ENCODE results near the gene KLF14.
"Not testable (repeated sequence)": the region's sequence is repeated elsewhere in the genome, so short reads cannot be mapped to it uniquely, and the experiment has no call there.

The KLF14 gene

GRCh38 chr7:130733931-130734814 is at the start of gene KLF14:
TSS of gene KLF14 (minus strand) at chr7:130734207. CDS start at chr7:130734033, 174 bp downstream.
- DNase-seq: peak; percentile 10

GRCh38 chr7:130781346-130781745 is 47.3 kb upstream of the KLF14 start:
- DNase-seq: no peak

GRCh38 chr7:130777426-130777825 is 43.4 kb upstream of the KLF14 start:
- no peak for DNase-seq

GRCh38 chr7:130772456-130772855 is 38.4 kb upstream of the KLF14 start:
- not testable (repeated sequence) for DNase-seq

- DNase-seq: no peak
Observed at GRCh38 chr7:130768854-130769253, 34.8 kb upstream of the KLF14 start.

GRCh38 chr7:130764569-130764968 is 30.6 kb upstream of the KLF14 start:
- not testable (repeated sequence) for DNase-seq

GRCh38 chr7:130758429-130759056 is 24.5 kb upstream of the KLF14 start:
- DNase-seq: no peak

GRCh38 chr7:130756316-130756715 is 22.3 kb upstream of the KLF14 start:
- no peak for DNase-seq

- DNase-seq: no peak
Observed at GRCh38 chr7:130752424-130752823, 18.4 kb upstream of the KLF14 start.

- no peak for DNase-seq
Observed at GRCh38 chr7:130750755-130751154, 16.7 kb upstream of the KLF14 start.

- no peak for DNase-seq
Observed at GRCh38 chr7:130748531-130749389, 14.8 kb upstream of the KLF14 start.

GRCh38 chr7:130741331-130741995 is 7.5 kb upstream of the KLF14 start:
- no peak for DNase-seq

- DNase-seq: no peak
Observed at GRCh38 chr7:130740606-130741005, 6.6 kb upstream of the KLF14 start.

GRCh38 chr7:130736298-130736900 is 2.4 kb upstream of the KLF14 start:
- no peak for DNase-seq

- no peak for DNase-seq
Observed at GRCh38 chr7:130734815-130735716, 1.1 kb upstream of the KLF14 start.

- DNase-seq: peak; percentile 9
Observed at GRCh38 chr7:130732980-130733930, 752 bp downstream of the KLF14 start.

GRCh38 chr7:130723784-130724183 is 10.2 kb downstream of the KLF14 start:
- no peak for DNase-seq

GRCh38 chr7:130721486-130722277 is 12.3 kb downstream of the KLF14 start:
- no peak for DNase-seq

GRCh38 chr7:130719541-130719940 is 14.5 kb downstream of the KLF14 start:
- DNase-seq: no peak

All from stimulated activated CD4-positive, alpha-beta T cell treated with anti-CD3 and anti-CD28 coated beads, Interleukin-1b, Interleukin-23, amount 100 ng/mL, for 48 hours (primary cell).